ENCODE measurements around the gene CYSTM1. TPM values are rescaled to one million over a fixed set of nuclear protein-coding genes. Genes with fewer than 3 reads are reported as not detected.

Gene CYSTM1
- polyA plus RNA-seq, 2 of the 4 experiments (the other 2 are of a cell fraction) = 76.8 to 103 TPM

- WGBS (ENCODE audit: missing lambda C conversion rate) = 69% methylated on average over 4 of the region's 4 CpGs
- Histone ChIP-seq H3K4me1 (peaks cover 29% of the 10 kb centered on the region), H3K4me2 (no peak overlapping the region), H3K27ac (no peak overlapping the region), H3K9me3 (no peaks in the 10 kb centered on the region), H3K4me3 (no peak overlapping the region)
- no peak for ATAC-seq
- POLR2A ChIA-PET = interaction anchor here (0.8 to 3.7 kb wide), 2 partner anchors 102 to 103 kb away, joined by 3 to 46 read pairs; partner anchors contain the start of gene HBEGF
- no peak for DNase-seq (ENCODE audit: low read depth in 1 of 2, low spot score in 1 of 2)
- CTCF ChIA-PET = interaction anchor here (0.7 to 42.9 kb wide), 16 partner anchors 11 to 477 kb away, joined by 3 to 1613 read pairs (median 6); partner anchors contain the start of genes CYSTM1, HBEGF and SLC4A9
- TF ChIP-seq RAD21 (conservative IDR thresholded peaks at IDR 0.05 in 1 of 2, IDR thresholded peaks at IDR 0.05 in 1 of 2) (no peak), POLR2AphosphoS2 (conservative IDR thresholded peaks at IDR 0.05; ENCODE audit: low read length) (0 out of 2 replicates have a peak, but pooled peaks have one; percentile 29)
- FAIRE-seq = no peak
Observed at GRCh38 chr5:140242890-140243585, 68.0 kb downstream of the CYSTM1 start.

- no peak for FAIRE-seq
- no peak overlapping the region for H3K4me3 ChIP-seq
- peaks cover 29% of the 10 kb centered on the region for H3K4me1 ChIP-seq
- no peak overlapping the region for H3K4me2 ChIP-seq
- ATAC-seq = no peak
- no peak for DNase-seq (ENCODE audit: low read depth in 1 of 2, low spot score in 1 of 2)
- POLR2A ChIA-PET = interaction anchor here (0.7 to 3.7 kb wide), 6 partner anchors 10 to 404 kb away, joined by 3 to 46 read pairs (median 4); partner anchors contain the start of genes HBEGF, IK, NDUFA2 and SRA1
- H3K9me3 ChIP-seq = no peaks in the 10 kb centered on the region
- H3K27ac ChIP-seq = no peak overlapping the region
- TF ChIP-seq ESRRA (IDR thresholded peaks at IDR 0.05; ENCODE audit: borderline replicate concordance, low read length) (no peak), NFE2L2 (conservative IDR thresholded peaks at IDR 0.05; ENCODE audit: low read length) (no peak), ZFP36 (IDR thresholded peaks at IDR 0.05; ENCODE audit: borderline replicate concordance, partially characterized antibody) (no peak), HOXB5 (CRISPR knock-in tag; IDR thresholded peaks at IDR 0.05) (no peak), SMC3 (IDR thresholded peaks at IDR 0.05) (no peak), CHD2 (IDR thresholded peaks at IDR 0.05; ENCODE audit: low read length, partially characterized antibody) (no peak), PHF8 (IDR thresholded peaks at IDR 0.05; ENCODE audit: borderline replicate concordance, low read depth) (no peak)
- CTCF ChIA-PET = interaction anchor here (0.5 to 42.9 kb wide), 40 partner anchors 7 to 478 kb away, joined by 3 to 1613 read pairs (median 5); partner anchors contain the start of genes ANKHD1, CYSTM1, HBEGF and SLC4A9
- 93% methylated on average over 4 of the region's 4 CpGs for WGBS (ENCODE audit: missing lambda C conversion rate)
Observed at GRCh38 chr5:140243706-140244250, 68.8 kb downstream of the CYSTM1 start.

- ChIA-PET POLR2A (interaction anchor here (0.6 to 3.7 kb wide), 8 partner anchors 9 to 403 kb away, joined by 3 to 46 read pairs (median 4); partner anchors contain the start of genes HBEGF, IK, NDUFA2 and SRA1), CTCF (interaction anchor here (0.5 to 42.9 kb wide), 51 partner anchors 8 to 477 kb away, joined by 3 to 1613 read pairs (median 4); partner anchors contain the start of genes ANKHD1, CYSTM1, HBEGF and SLC4A9)
- H3K4me1 ChIP-seq = peaks cover 29% of the 10 kb centered on the region
- 10% methylated on average over 14 of the region's 14 CpGs for WGBS (ENCODE audit: missing lambda C conversion rate)
- ATAC-seq = peak; percentile 62 to 82
- H3K4me3 ChIP-seq = no peak overlapping the region
- peak; percentile 69 to 87 for DNase-seq (ENCODE audit: low read depth in 1 of 2, low spot score in 1 of 2)
- FAIRE-seq = no peak
- no peak for TF ChIP-seq MYC (IDR thresholded peaks at IDR 0.05; ENCODE audit: borderline replicate concordance, low read length)
- no peak for TF ChIP-seq KDM5A (IDR thresholded peaks at IDR 0.05)
- TF ChIP-seq SMC3 (IDR thresholded peaks at IDR 0.05) = peak; percentile 92
- TF ChIP-seq RAD21 (conservative IDR thresholded peaks at IDR 0.05 in 1 of 2, IDR thresholded peaks at IDR 0.05 in 1 of 2) = peak; percentile 95 to 97
- TF ChIP-seq ATOH8 (CRISPR knock-in tag; IDR thresholded peaks at IDR 0.05; ENCODE audit: low read depth) = peak; percentile 26; the same call in 1 of the 2 replicates
- TF ChIP-seq NR3C1 (IDR thresholded peaks at IDR 0.05) = no peak
- no peak for TF ChIP-seq HEYL (CRISPR knock-in tag; IDR thresholded peaks at IDR 0.05)
- TF ChIP-seq CBX8 (IDR thresholded peaks at IDR 0.05) = no peak
- TF ChIP-seq JUN (IDR thresholded peaks at IDR 0.05) = no peak
- TF ChIP-seq ELK1 (IDR thresholded peaks at IDR 0.05; ENCODE audit: low read depth, low read length) = no peak
- TF ChIP-seq FOSB (CRISPR knock-in tag; IDR thresholded peaks at IDR 0.05) = no peak
- TF ChIP-seq CTCF (IDR thresholded peaks at IDR 0.05) = peak; percentile 88
- no peak for TF ChIP-seq JUNB (IDR thresholded peaks at IDR 0.05)
- TF ChIP-seq KDM1A (IDR thresholded peaks at IDR 0.05; ENCODE audit: low read depth) = no peak
- no peak for TF ChIP-seq HOXB13 (CRISPR knock-in tag; IDR thresholded peaks at IDR 0.05; ENCODE audit: low read depth)
- TF ChIP-seq RNF2 (IDR thresholded peaks at IDR 0.05; ENCODE audit: borderline replicate concordance, low read depth) = no peak
- H3K9me3 ChIP-seq = no peaks in the 10 kb centered on the region
- no peak overlapping the region for H3K27ac ChIP-seq
- peak overlapping the region; percentile 31; the same call in 2 of the 3 replicates for H3K4me2 ChIP-seq
Observed at GRCh38 chr5:140244525-140245025, 69.6 kb downstream of the CYSTM1 start.

Data from A549 (cell line).